Measurements from ENCODE around the gene IGSF23.

GRCh38 chr19:44673510-44673909, 60.1 kb downstream of the IGSF23 start:
- TF ChIP-seq, protein P1, sequence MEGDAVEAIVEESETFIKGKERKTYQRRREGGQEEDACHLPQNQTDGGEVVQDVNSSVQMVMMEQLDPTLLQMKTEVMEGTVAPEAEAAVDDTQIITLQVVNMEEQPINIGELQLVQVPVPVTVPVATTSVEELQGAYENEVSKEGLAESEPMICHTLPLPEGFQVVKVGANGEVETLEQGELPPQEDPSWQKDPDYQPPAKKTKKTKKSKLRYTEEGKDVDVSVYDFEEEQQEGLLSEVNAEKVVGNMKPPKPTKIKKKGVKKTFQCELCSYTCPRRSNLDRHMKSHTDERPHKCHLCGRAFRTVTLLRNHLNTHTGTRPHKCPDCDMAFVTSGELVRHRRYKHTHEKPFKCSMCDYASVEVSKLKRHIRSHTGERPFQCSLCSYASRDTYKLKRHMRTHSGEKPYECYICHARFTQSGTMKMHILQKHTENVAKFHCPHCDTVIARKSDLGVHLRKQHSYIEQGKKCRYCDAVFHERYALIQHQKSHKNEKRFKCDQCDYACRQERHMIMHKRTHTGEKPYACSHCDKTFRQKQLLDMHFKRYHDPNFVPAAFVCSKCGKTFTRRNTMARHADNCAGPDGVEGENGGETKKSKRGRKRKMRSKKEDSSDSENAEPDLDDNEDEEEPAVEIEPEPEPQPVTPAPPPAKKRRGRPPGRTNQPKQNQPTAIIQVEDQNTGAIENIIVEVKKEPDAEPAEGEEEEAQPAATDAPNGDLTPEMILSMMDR (IDR thresholded peaks at IDR 0.05; ENCODE audit: low read depth, low read length, missing input control), result no peak
- TF ChIP-seq, protein P2, sequence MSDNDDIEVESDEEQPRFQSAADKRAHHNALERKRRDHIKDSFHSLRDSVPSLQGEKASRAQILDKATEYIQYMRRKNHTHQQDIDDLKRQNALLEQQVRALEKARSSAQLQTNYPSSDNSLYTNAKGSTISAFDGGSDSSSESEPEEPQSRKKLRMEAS (IDR thresholded peaks at IDR 0.05), result no peak
- TF ChIP-seq RAD21 (IDR thresholded peaks at IDR 0.05) (no peak), ZBTB33 (IDR thresholded peaks at IDR 0.05) (no peak), TAF1 (conservative IDR thresholded peaks at IDR 0.05) (no peak), YY1 (IDR thresholded peaks at IDR 0.05) (no peak), GABPA (IDR thresholded peaks at IDR 0.05 in 1 of 2, conservative IDR thresholded peaks at IDR 0.05 in 1 of 2) (no peak), RXRA (IDR thresholded peaks at IDR 0.05) (no peak), JUND (IDR thresholded peaks at IDR 0.05) (no peak), EGR1 (IDR thresholded peaks at IDR 0.05; ENCODE audit: low read depth in 2 of 2) (no peak), FOXA1 (IDR thresholded peaks at IDR 0.05) (no peak), HNF4G (IDR thresholded peaks at IDR 0.05) (no peak)
- TF ChIP-seq, protein P3, sequence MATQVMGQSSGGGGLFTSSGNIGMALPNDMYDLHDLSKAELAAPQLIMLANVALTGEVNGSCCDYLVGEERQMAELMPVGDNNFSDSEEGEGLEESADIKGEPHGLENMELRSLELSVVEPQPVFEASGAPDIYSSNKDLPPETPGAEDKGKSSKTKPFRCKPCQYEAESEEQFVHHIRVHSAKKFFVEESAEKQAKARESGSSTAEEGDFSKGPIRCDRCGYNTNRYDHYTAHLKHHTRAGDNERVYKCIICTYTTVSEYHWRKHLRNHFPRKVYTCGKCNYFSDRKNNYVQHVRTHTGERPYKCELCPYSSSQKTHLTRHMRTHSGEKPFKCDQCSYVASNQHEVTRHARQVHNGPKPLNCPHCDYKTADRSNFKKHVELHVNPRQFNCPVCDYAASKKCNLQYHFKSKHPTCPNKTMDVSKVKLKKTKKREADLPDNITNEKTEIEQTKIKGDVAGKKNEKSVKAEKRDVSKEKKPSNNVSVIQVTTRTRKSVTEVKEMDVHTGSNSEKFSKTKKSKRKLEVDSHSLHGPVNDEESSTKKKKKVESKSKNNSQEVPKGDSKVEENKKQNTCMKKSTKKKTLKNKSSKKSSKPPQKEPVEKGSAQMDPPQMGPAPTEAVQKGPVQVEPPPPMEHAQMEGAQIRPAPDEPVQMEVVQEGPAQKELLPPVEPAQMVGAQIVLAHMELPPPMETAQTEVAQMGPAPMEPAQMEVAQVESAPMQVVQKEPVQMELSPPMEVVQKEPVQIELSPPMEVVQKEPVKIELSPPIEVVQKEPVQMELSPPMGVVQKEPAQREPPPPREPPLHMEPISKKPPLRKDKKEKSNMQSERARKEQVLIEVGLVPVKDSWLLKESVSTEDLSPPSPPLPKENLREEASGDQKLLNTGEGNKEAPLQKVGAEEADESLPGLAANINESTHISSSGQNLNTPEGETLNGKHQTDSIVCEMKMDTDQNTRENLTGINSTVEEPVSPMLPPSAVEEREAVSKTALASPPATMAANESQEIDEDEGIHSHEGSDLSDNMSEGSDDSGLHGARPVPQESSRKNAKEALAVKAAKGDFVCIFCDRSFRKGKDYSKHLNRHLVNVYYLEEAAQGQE (IDR thresholded peaks at IDR 0.05), result no peak

All from liver (tissue), 3 donors.